Limb (tissue), 2 donors: ENCODE data around the gene TRMT1L.
"Not testable (repeated sequence)": the region's sequence is repeated elsewhere in the genome, so short reads cannot be mapped to it uniquely, and the experiment has no call there.

Experiments
- DNase-seq, 2 donors: peaks; one replicate each; pipeline ENCODE4 v3.0.0-alpha.2; 2016; ENCODE audit errors: extremely low spot score in 2 of 2

TRMT1L gene, protein sequence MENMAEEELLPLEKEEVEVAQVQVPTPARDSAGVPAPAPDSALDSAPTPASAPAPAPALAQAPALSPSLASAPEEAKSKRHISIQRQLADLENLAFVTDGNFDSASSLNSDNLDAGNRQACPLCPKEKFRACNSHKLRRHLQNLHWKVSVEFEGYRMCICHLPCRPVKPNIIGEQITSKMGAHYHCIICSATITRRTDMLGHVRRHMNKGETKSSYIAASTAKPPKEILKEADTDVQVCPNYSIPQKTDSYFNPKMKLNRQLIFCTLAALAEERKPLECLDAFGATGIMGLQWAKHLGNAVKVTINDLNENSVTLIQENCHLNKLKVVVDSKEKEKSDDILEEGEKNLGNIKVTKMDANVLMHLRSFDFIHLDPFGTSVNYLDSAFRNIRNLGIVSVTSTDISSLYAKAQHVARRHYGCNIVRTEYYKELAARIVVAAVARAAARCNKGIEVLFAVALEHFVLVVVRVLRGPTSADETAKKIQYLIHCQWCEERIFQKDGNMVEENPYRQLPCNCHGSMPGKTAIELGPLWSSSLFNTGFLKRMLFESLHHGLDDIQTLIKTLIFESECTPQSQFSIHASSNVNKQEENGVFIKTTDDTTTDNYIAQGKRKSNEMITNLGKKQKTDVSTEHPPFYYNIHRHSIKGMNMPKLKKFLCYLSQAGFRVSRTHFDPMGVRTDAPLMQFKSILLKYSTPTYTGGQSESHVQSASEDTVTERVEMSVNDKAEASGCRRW

DNA sequence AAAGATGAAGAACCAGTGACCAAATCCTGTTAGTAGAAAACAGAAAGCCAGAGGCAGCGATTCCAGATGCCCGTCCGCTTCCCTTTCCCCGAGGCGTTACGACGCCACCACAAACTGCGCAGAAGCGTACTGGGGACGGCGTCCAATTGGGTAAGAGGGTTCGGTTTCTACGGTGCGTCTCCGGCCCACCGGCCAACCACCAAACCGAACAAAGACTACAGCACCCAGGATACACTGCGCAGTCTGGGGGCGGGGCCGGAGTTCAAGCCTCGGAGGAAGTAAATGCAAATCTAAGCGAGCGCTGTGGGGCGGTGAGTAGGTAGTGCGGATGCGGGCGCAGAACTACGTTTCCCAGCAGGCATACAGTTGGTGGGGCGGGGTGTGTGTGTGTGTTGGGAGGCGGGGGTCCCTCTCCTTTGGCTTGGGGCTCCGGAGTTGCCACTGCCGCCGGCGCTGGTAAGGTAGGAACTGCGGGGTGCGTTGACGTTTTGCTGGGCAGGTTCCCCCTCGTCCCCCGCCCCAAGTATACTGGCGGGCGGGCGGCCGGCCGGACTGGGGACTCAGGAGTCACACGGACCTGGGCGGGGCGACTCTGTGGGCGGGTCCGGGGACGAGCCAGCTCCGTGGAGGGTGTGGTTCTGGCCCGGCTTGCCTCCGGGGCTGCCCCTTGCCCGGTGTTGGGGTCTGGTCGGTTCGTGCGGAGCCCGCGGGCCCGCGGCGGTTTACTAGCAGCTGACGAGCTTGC lies at the start of gene TRMT1L, which contains the start of gene SWT1:
TSS of gene TRMT1L (minus strand) at position 100 of the 745 bp plus-strand sequence. CDS start 241 bp downstream, outside the sequence.
TSS of gene SWT1 (plus strand) at position 314 of the 745 bp plus-strand sequence. CDS start 3,675 bp downstream, outside the sequence.
- DNase-seq = peak; percentile 99 to 100

DNA sequence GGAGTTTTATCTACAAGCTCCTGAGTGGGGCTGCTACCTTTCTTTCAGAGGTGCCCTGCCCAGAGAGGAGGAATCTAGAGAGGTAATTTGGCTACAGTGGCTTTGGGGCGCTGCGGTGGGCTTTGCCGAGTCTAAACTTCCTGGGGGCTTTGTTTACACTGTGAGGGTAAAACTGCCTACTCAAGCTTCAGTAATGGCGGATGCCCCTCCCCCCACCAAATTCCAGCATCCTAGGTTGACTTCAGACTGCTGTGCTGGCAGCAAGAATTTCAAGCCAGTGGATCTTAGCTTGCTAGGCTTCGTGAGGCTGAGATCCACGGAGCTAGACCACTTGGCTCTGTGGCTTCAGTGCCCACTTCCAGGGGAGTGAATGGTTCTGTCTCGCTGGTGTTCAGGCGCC lies 44.1 kb upstream of the TRMT1L start:
- no peak for DNase-seq

DNA sequence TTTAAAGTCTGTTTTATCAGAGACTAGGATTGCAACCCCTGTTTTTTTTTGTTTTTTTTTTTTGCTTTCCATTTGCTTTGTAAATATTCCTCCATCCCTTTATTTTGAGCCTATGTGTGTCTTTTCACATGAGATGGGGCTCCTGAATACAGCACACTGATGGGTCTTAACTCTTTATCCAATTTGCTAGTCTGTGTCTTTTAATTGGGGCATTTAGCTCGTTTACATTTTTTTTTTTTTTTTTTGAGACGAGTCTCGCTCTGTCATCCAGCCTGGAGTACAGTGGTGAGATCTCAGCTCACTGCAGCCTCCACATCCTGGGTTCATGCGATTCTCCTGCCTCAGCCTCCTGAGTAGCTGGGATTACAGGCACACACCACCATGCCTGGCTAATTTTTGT lies 42.0 kb upstream of the TRMT1L start:
- DNase-seq = not testable (repeated sequence)

DNA sequence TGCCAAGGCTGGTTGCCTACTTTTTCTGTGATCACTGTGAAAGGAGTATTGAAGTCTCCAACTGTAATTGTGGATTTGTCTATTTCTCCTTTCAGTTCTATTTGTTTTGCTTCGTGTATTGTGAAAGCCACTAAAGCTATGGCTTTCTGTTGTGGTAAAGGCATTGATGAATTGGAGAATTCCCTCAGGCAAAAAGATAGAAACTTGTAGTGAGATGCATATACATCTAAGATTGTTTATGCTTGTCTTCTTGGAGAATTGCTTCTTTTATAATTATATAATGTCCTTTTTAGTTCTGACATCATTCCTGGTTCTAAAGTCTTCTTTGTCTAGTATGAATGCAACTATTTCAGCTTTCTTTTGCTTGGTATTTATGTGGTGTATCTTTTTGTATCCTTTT lies 37.0 kb upstream of the TRMT1L start:
- no peak for DNase-seq

DNA sequence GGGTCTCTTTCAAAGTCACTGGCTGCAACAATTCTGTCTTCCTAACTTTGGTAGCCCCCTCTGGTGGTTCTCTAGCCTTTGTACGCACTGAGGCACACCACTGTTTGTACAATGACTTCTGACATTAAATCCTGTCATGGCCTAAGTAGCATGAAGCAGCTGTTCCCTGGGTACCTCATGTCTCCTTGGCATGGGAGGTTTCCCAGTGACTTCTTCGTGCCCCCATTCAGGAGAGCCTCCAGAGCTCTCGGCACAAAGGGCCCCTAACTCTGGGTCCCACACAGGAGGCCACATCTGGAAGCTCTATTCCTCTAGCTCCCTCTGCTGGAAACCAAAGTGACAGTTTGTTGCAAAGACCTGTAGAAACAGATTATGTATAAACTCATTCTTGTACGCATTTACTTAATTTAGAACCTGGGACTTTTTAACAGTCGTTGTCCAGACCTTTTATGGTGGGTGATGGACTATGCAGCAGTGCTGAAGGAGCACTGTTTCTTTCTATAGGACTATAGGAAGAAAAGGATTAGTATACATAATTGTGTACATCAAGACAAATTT lies 13.6 kb upstream of the TRMT1L start:
- DNase-seq = peak; percentile 69 to 74

DNA sequence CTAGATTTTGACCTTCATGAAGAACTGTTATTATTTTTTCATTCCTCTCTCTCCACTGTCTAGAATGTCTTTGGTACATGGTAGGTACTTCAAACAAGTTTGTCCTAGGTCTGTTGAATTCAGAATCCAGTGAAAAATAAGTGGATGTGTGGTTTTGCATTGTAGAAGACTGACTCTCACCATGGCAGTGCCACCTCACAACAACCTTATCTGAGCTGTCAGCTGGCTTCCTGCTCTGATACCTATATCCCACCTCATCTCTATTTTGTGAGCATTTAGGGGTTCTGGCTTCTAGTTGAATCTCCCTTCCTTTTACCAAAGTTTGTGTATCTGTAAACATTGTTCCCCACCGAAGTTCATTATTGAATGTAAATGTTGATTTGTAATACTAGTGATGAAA lies 9.4 kb upstream of the TRMT1L start:
- DNase-seq = no peak

DNA sequence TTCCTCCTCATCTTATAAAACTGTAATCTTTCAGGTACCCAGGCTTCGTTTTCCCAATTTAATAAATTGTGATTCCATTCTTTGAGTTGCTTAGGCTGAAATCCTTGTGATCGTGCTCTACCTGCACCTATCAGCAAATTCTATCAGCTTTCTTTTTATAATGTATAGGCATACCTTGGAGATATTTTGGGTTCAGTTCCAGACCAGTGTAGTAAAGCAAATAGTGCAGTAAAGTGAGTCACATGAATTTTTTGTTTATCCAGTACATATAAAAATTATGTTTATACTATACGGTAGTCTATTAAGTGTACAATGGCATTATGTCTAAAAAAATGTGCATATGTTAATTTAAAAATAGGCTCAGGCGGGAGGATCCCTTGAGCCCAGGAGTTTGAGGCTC lies 5.7 kb upstream of the TRMT1L start:
- no peak for DNase-seq

DNA sequence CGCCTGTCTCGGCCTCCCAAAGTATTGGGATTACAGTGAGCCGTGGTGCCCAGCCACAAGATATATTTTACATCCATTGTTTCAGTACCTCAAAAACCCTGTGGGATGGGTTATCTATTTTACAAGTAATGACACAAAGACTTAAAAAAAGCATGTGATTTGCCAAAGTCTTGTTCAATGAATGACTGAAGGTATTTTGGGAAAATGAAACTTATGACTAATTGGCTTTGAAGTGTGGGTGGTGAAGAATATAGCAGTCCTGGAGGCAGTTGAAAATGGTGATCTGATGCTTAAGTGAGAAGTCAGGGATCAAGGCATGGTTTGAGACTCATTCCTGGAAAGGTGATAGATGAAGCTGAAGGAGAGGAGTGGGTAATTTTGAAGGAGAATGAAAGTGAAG lies 3.2 kb upstream of the TRMT1L start:
- DNase-seq = no peak

DNA sequence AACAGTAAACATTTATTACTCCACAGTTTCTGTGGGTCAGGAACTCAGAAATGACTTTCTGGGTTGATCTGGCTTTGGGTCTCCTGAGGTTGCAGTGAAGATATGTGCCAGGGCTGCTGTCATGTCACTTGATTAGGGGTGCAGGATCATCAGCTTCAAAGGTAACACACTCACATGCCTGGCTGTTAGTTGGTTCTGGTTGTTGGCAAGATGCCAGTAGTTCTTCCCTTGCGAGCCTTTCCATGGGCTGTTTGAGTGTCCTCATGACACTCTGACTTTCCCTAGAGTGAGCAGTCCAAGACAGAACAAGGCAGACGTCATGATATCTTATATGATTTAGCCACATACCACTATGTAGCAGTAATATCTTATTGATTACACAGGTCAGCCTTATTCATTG lies 2.0 kb upstream of the TRMT1L start:
- peak; percentile 2 to 30 for DNase-seq

DNA sequence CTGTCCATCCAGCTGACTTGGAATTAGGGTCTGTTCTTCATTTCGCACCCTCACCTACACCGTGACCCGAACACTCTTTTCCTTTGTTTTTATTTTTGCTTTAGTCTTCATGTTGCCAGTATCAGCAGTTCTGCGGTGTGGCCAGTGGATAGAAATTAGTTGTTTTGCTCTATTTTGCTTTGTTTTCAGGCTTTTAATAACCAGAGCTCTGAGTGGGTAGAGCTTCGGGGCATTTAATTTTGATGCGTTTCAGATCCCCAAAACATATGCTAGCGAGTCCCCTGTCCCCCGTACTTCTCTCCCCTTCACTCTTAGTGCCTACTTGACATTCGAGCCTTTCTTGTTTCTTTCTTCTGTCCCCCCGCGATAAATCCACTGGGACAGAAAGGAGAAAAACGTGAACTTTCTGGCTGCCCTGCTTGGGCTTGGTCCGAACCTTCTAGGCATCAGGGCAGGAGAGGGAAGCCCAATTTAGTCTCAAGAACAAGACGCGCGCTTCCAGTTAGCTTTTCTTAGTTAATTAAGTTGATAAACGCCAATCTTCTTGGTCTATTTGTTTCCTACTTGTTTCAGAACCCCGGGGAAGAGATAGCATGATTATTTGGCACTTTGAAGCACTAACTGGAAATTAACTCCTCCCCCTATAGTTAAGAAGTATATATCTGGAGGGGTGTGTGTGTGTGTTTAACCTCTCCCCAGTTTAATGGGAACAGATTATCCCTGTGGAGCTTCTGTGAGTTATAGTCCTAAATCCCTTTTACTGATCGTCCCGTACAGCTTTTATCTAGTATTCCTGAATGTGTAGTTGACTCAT lies 1.1 kb upstream of the TRMT1L start:
- DNase-seq = peak; percentile 2 to 32

DNA sequence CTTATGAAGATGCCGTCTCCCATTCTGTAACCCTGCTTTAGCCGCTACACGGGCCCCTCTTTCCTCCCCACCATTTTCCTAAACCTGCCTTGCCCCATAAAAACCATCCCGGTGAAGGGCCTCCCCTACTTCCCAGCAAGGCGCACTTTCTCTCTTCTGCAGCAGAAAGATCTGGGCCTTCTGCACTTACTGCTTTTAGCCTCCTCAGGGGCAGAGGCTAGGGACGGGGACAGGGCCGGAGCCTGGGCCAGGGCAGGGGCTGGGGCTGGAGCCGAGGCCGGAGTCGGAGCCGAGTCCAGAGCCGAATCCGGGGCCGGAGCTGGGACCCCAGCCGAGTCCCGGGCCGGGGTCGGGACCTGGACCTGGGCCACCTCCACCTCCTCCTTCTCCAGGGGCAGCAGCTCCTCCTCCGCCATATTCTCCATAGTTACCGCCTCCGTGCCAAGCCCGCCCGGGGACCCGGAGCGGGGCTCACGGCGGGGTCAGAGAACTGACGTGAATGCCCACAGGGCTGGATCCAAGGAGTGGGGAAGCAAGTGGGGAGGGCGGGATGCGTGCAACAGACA lies 382 bp downstream of the TRMT1L start:
- peak in 1 of 2 donors; percentile 32 for DNase-seq

DNA sequence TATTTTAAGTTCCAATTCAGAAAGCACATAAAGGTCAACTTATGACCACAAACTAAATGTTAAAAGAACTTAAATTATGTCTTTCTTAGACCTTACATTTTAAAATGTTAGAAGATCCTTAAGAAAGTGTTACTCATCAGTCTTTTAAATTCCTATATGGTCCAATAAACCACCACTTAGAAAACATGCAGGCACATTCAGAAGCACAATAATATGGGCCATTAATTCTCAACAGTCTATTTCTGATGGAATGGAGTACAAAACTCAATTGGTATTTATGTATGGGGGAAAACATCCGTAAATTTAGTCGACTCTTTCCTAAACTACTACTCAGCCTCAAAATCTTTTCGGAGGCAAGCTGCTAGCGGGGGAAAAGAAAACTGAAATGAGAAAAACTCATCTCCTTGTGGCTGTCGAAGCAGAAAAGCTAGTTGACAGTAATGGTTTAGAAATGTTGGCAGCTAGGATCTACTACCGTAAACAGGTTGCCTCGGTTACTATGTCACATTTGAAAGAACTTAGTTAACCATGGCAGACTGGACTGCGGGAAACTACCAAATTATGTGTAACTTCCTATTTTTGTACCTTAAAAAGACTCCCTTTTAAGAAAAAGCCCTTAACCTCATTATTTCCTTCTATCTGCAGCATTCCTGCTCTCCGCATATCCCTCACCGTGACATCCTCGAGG lies 1.0 kb downstream of the TRMT1L start:
- peak; percentile 2 to 27 for DNase-seq

DNA sequence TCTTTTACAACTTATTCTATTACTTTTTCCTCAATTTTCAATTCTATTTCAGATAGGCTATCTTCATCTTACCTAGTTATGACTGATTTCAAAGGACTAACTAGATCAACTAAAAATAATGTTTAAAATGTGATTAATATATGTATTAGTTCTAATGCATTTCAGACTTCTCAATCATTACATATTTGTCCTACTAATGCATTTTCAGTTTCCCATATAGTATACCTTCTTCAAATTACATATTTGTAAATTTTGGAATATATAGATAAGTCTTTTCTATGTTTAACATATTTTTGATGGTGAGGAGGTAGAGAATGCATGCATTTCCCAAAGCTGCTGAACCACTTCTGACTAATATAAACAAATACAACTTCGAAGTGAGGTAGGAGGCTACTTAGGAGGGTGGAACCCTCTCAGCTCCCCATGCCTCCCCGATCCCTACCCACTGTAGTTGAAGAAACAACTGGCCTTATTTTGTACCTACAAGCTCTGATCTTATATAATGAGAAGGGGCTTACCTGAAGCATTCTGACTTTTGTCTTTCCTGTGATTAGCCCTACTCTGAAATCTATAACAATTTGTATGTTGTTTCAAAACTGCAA lies 1.7 kb downstream of the TRMT1L start:
- DNase-seq = no peak

DNA sequence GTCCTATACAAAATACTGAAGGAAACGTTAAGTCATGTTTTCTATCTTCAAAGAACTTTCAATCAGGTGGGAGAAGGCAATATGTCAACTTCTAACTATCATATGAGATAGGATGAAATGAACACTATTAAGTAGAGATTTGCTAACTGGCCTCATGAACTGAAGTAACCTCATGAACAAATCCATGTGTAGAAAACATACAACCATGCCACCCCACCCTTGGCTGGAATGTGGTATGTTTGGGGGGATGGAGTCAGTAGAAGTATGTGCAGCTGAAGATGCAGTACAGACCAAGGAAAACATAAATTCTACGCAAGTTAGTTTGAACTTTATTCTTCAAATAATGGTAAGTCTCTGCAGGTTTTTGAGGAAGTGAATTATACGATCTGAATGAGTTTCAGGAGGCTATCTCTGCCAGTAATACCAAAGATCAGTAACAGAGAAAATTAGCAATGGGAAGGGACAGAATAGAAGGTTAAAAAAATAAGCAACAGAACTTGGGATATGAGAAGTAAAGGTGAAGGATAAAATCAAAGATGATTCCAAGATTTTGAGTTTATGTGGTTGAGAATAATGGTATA lies 4.5 kb downstream of the TRMT1L start:
- no peak for DNase-seq

DNA sequence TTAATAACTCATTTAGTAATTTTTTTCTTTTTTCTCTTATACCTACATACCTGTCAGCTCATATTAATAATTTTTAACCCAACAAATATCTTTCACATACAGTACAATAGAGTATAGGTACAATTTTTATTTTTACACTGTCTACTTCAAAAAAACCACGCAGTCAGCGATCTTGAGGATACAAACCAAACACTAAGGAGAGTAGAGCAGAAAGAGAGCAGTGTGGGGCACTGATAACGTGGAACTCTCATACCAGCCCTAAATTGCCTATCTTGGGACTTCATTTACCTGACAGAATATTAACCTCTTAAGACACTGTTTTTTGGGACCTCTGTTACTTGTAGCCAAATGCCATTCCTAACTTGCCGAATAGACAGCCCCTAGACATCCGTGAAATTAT lies 5.5 kb downstream of the TRMT1L start:
- no peak for DNase-seq

DNA sequence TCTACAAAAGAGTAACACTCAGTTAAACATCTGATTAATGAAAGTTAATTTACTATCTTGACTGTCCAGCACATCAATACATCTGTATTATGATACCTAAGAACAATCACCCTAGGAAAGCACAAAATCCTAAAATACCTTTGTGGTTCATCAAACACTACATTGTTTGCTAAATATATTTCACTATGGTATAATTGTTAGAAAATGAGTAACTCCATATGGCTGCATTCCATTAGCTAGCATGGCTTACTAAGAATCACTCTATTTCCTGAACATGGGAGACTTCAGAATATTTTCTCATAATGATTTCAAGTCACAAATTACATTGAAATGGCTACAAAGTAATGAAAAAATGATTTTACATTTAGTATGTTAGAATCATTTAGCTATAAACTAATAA lies 12.5 kb downstream of the TRMT1L start:
- DNase-seq = no peak

DNA sequence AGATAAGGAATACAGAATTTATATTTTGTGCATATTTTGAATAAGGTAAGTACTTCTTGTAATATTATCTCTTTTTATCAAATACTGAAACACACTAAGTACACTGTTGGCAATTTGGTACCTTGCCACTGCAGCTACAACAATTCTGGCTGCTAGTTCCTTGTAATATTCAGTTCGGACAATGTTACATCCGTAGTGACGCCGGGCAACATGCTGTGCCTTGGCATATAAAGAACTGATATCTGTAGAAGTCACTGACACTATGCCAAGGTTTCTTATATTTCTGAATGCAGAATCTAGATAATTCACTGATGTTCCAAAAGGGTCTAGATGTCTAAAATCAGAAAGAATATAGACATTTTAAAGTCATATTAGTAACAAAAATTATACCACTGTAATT lies 17.5 kb downstream of the TRMT1L start:
- no peak for DNase-seq

DNA sequence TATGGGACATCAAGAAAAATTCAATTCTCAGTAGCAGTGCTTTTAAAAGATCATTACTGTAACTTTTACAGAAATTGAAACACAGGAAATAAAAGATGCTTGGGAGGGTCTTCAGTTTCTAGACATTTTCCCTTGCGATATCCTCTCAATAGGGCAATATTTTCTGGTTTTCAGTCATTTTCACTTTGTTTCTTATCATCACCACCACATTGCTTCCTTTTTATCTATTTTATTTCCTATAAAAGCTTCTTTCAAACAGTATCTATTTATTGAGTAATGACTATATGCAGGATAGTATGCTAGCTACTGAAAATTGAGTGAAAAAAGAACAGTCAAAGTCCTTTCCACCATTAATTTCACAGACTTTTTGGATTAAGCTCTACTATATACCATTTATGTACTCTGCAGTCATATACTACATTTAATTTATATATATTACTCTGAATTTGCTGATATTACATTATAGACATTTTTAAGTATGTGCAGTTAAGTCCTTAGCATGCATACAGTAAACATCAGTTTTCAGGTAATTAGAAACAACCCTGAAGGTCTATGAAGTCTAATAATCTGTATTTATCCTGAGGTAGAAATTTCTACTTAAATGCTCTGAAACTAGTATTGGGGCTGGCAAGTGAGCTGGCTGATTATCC lies 18.7 kb downstream of the TRMT1L start:
- DNase-seq = no peak

DNA sequence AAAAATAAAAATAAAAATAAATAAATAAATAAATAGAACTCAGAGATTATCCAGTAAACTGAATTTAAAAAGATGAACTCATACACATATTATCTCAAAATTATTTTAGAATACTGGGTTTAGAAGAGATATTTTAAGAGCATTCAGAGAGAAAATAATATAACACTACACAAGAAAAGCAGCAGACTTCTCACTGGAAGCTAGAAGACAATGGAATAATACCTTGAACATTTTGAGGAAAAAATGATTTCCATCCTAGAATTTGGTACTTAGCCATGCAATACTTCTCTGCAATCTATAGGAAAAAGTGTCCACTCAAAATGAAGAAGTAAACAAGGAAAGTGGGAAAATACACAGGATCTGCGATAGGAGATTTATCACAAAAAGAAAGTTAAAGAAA lies 24.2 kb downstream of the TRMT1L start:
- no peak for DNase-seq
